IMR-90 (cell line): ENCODE measurements around the gene PRSS33. TPM values are rescaled to one million over a fixed set of nuclear protein-coding genes. Genes with fewer than 3 reads are reported as not detected.

ENCODE experiments used
- ATAC-seq: fragments of 200-7000 bp; cut with Tn5 transposase; 2 replicates; pipeline ENCODE4 v1.9.1; 2020; ENCODE audit warnings: low read depth, mild to moderate bottlenecking, moderate library complexity
- BruUV-seq: library from RNA; stranded (reverse); fragments of 400-500 nt; replicated peaks from 2 replicates; lab custom pipeline; 2021; lab: Mats Ljungman, UMichigan
- CTCF ChIA-PET: fragments of 300-600 bp; formaldehyde crosslinking; extraction: SDS; loops from one replicate; lab custom pipeline; 2021; ENCODE audit warnings: antibody characterized with exemption; lab: Yijun Ruan, JAX
- POLR2A ChIA-PET: fragments of 300-600 bp; sonication (Branson Sonifier 250); formaldehyde crosslinking; loops from one replicate; lab custom pipeline; 2022; ENCODE audit warnings: antibody characterized with exemption; ENCODE audit not compliant: unreplicated experiment; lab: Charles Lee
- DNase-seq: peaks from one replicate; pipeline ENCODE4 v3.0.0; 2013
- H2AFZ ChIP-seq: replicated peaks from 2 replicates; pipeline ENCODE3; 2013; ENCODE audit warnings: low read length, mild to moderate bottlenecking; ENCODE audit not compliant: poor library complexity
- H2AK5ac ChIP-seq: 2 replicates; pipeline ENCODE4 v1.6.1; 2013; ENCODE audit warnings: low read depth, low read length, inconsistent platforms
- H2AK9ac ChIP-seq: replicated peaks from 2 replicates; pipeline ENCODE3; 2013; ENCODE audit warnings: mild to moderate bottlenecking, low read depth, low read length, moderate library complexity; ENCODE audit not compliant: poor library complexity
- H2BK120ac ChIP-seq: 2 replicates; pipeline ENCODE4 v1.6.1; 2013; ENCODE audit warnings: low read depth, low read length, inconsistent platforms
- H2BK15ac ChIP-seq: 3 replicates; pipeline ENCODE4 v1.6.1; 2013; ENCODE audit warnings: low read depth, low read length, inconsistent platforms
- H2BK20ac ChIP-seq: 2 replicates; pipeline ENCODE4 v1.6.1; 2013; ENCODE audit warnings: low read depth, mild to moderate bottlenecking, inconsistent platforms, low read length, moderate library complexity
- H2BK5ac ChIP-seq: 2 replicates; pipeline ENCODE4 v1.6.1; 2013; ENCODE audit warnings: mild to moderate bottlenecking, low read depth, low read length, inconsistent platforms; ENCODE audit not compliant: poor library complexity, severe bottlenecking
- H3K14ac ChIP-seq: replicated peaks from 2 replicates; pipeline ENCODE4 v1.6.1; 2013; ENCODE audit warnings: low read depth, low read length, inconsistent platforms
- H3K18ac ChIP-seq: 2 replicates; pipeline ENCODE4 v1.6.1; 2013; ENCODE audit warnings: low read depth, low read length, control low read depth
- H3K23ac ChIP-seq: 2 replicates; pipeline ENCODE4 v1.6.1; 2013; ENCODE audit warnings: low read depth, low read length, inconsistent platforms
- H3K27ac ChIP-seq: 2 replicates; pipeline ENCODE4 v1.5.1; 2013; ENCODE audit warnings: mild to moderate bottlenecking, control low read depth, low read length; ENCODE audit not compliant: insufficient read depth
- H3K27me3 ChIP-seq: 2 replicates; pipeline ENCODE4 v1.6.1; 2013; ENCODE audit warnings: low read length; ENCODE audit not compliant: control insufficient read depth, insufficient read depth
- H3K36me3 ChIP-seq: 2 replicates; pipeline ENCODE4 v1.6.1; 2013; ENCODE audit warnings: low read length, mixed read lengths; ENCODE audit not compliant: control insufficient read depth, insufficient read depth
- H3K4ac ChIP-seq: 2 replicates; pipeline ENCODE4 v1.6.1; 2013; ENCODE audit warnings: low read depth, low read length, inconsistent platforms
- H3K4me1 ChIP-seq: 2 replicates; pipeline ENCODE4 v1.6.1; 2013; ENCODE audit warnings: low read length, mixed read lengths; ENCODE audit not compliant: control insufficient read depth, insufficient read depth
- H3K4me2 ChIP-seq: 2 replicates; pipeline ENCODE4 v1.6.1; 2013; ENCODE audit warnings: low read depth, mild to moderate bottlenecking, control low read depth, low read length, moderate library complexity
- H3K4me3 ChIP-seq: 2 replicates; pipeline ENCODE4 v1.5.1; 2013; ENCODE audit warnings: low read depth, mild to moderate bottlenecking, control low read depth, low read length, moderate library complexity; ENCODE audit not compliant: insufficient read depth
- H3K56ac ChIP-seq: 2 replicates; pipeline ENCODE4 v1.6.1; 2013; ENCODE audit warnings: low read length, inconsistent platforms; ENCODE audit not compliant: insufficient read depth; ENCODE audit errors: extremely low read depth
- H3K79me1 ChIP-seq, 2 experiments: 2 replicates each; pipeline ENCODE4 v1.6.1; 2013; ENCODE audit warnings: low read length in 2 of 2, inconsistent platforms in 1 of 2, low read depth in 1 of 2
- H3K9ac ChIP-seq: 2 replicates; pipeline ENCODE4 v1.6.1; 2013; ENCODE audit warnings: low read depth, low read length, control low read depth
- H3K9me1 ChIP-seq: 2 replicates; pipeline ENCODE4 v1.6.1; 2013; ENCODE audit warnings: low read length, inconsistent platforms; ENCODE audit not compliant: insufficient read depth
- H3K9me3 ChIP-seq: 2 replicates; pipeline ENCODE4 v1.6.1; 2013; ENCODE audit warnings: low read length; ENCODE audit not compliant: control insufficient read depth, insufficient read depth
- H4K20me1 ChIP-seq: 2 replicates; pipeline ENCODE4 v1.6.1; 2013; ENCODE audit warnings: low read length, inconsistent platforms; ENCODE audit not compliant: insufficient read depth
- H4K5ac ChIP-seq: 2 replicates; pipeline ENCODE4 v1.6.1; 2013; ENCODE audit warnings: mild to moderate bottlenecking, low read depth, low read length, control low read depth
- H4K8ac ChIP-seq, 2 experiments: 2 replicates each; pipeline ENCODE4 v1.6.1; 2013; ENCODE audit warnings: low read depth in 2 of 2, low read length in 2 of 2, control low read depth in 1 of 2, inconsistent platforms in 1 of 2
- H4K91ac ChIP-seq: 2 replicates; pipeline ENCODE4 v1.6.1; 2013; ENCODE audit warnings: low read depth, low read length, inconsistent platforms; ENCODE audit not compliant: insufficient read depth
- BHLHE40 ChIP-seq: fragments of 150-350 bp; IDR thresholded peaks from 2 replicates; pipeline ENCODE4 v1.6.1; 2016; ENCODE audit warnings: mild to moderate bottlenecking, low read depth, low read length
- ELK1 ChIP-seq: fragments of 150-350 bp; IDR thresholded peaks from 2 replicates; pipeline ENCODE4 v1.6.1; 2016; ENCODE audit warnings: low read depth, mild to moderate bottlenecking, low read length, moderate library complexity, borderline replicate concordance
- FOS ChIP-seq: fragments of 150-350 bp; IDR thresholded peaks from 2 replicates; pipeline ENCODE4 v1.6.1; 2016; ENCODE audit warnings: low read depth, low read length
- MAFK ChIP-seq: IDR thresholded peaks from 2 replicates; pipeline ENCODE4 v1.6.1; 2012; ENCODE audit warnings: low read depth, low read length, improper control_type of control experiment
- MXI1 ChIP-seq: IDR thresholded peaks from 2 replicates; pipeline ENCODE4 v1.6.1; 2012; ENCODE audit warnings: low read depth, mild to moderate bottlenecking, low read length, moderate library complexity, borderline replicate concordance
- NFE2L2 ChIP-seq: fragments of 150-350 bp; IDR thresholded peaks from 2 replicates; pipeline ENCODE4 v1.6.1; 2016; ENCODE audit warnings: low read depth, mild to moderate bottlenecking, low read length
- POLR2A ChIP-seq: IDR thresholded peaks from 2 replicates; pipeline ENCODE4 v1.6.1; 2012; ENCODE audit warnings: mild to moderate bottlenecking, low read depth, low read length
- RAD21 ChIP-seq: IDR thresholded peaks from 2 replicates; pipeline ENCODE4 v1.6.1; 2012; ENCODE audit warnings: low read length, improper control_type of control experiment
- RCOR1 ChIP-seq: IDR thresholded peaks from 2 replicates; pipeline ENCODE4 v1.6.1; 2012; ENCODE audit warnings: mild to moderate bottlenecking, low read length, improper control_type of control experiment; ENCODE audit not compliant: insufficient replicate concordance
- RFX5 ChIP-seq: IDR thresholded peaks from 2 replicates; pipeline ENCODE4 v1.8.0; 2012; ENCODE audit warnings: low read depth, mild to moderate bottlenecking, low read length, moderate library complexity
- SMC3 ChIP-seq: fragments of 150-350 bp; IDR thresholded peaks from 2 replicates; pipeline ENCODE4 v1.6.1; 2016; ENCODE audit warnings: low read depth, mild to moderate bottlenecking, antibody characterized with exemption, low read length, moderate library complexity
- USF2 ChIP-seq: fragments of 150-350 bp; IDR thresholded peaks from 2 replicates; pipeline ENCODE4 v1.6.1; 2017; ENCODE audit warnings: mild to moderate bottlenecking, antibody characterized with exemption, low read length, low read depth
- WGBS, 2 experiments: methylation state at CpG; one replicate each; pipeline versions ENCODE4 v1.1.5 to v1.1.7; 2013; ENCODE audit warnings: missing lambda C conversion rate in 2 of 2; ENCODE audit not compliant: insufficient read length in 1 of 2; ENCODE audit errors: extremely low coverage in 2 of 2; 5-methylcytosine and 5-hydroxymethylcytosine counted together
- dilution Hi-C: fragments of 300-500 bp; cut with HindIII; formaldehyde crosslinking; loops from one replicate; pipeline ENCODE4 v1.14.3; 2018; ENCODE audit warnings: low sequenced_read_pairs; ENCODE audit not compliant: unreplicated experiment
- in situ Hi-C: fragments of 300-500 bp; cut with MboI; formaldehyde crosslinking; loops from 3 replicates; pipeline ENCODE4 v1.14.3; 2019; ENCODE audit warnings: low sequenced_read_pairs, inconsistent platforms, mixed read lengths
- intact Hi-C: fragments of 100-400 bp; cut with micrococcal nuclease; formaldehyde crosslinking; loops from 2 replicates; pipeline ENCODE4 v1.10.0; 2022
- polyA plus RNA-seq, 3 experiments: library from polyadenylated mRNA; depleted of rRNA; stranded (reverse); fragments of >200 nt; gene quantifications; 2 replicates each; pipeline ENCODE4 v1.2.3, GENCODE V29; 2012; ENCODE audit warnings: low replicate concordance in 1 of 3
- total RNA-seq: library from RNA; depleted of rRNA; stranded (reverse); fragments of >200 nt; gene quantifications from 2 replicates; pipeline ENCODE4 v1.2.3, GENCODE V29; 2012

PRSS33 gene
- total and polyA plus RNA-seq, 2 of the 4 experiments (the other 2 are of a cell fraction): not detected

- Histone ChIP-seq H3K9me3 (no peaks in the 10 kb centered on the region; the same call in 1 of the 2 replicates), H4K5ac (no peak overlapping the region), H2AK5ac (no peak overlapping the region), H4K20me1 (peaks cover 85% of the 10 kb centered on the region), H2AFZ (no peak overlapping the region), H2AK9ac (no peak overlapping the region), H2BK20ac (no peak overlapping the region), H3K27ac (no peak overlapping the region), H3K79me1 (peaks cover 46 to 92% of the 10 kb centered on the region in 2 experiments), H3K4me2 (no peak overlapping the region), H3K36me3 (peaks cover 95% of the 10 kb centered on the region), H4K8ac (no peak overlapping the region), H3K18ac (no peak overlapping the region), H3K9me1 (no peaks in the 10 kb centered on the region), H3K4me3 (no peak overlapping the region), H4K91ac (no peak overlapping the region), H2BK15ac (no peak overlapping the region), H2BK5ac (no peak overlapping the region), H3K9ac (no peak overlapping the region), H2BK120ac (no peak overlapping the region), H3K4me1 (no peaks in the 10 kb centered on the region), H3K14ac (no peak overlapping the region), H3K27me3 (no peaks in the 10 kb centered on the region), H3K56ac (no peak overlapping the region), H3K4ac (no peak overlapping the region), H3K23ac (no peak overlapping the region)
- DNase-seq: no peak
- in situ Hi-C loops (no loop called here), intact Hi-C loops (no loop called here), dilution Hi-C loops (no loop called here)
- BruUV-seq: no TSS peak
- ATAC-seq: no peak
- ChIA-PET POLR2A (no interaction called here), CTCF (no interaction called here)
- WGBS, 2 experiments: 98% methylated on average over 45 of the region's 73 CpGs; no CpG with 5 or more reads in 1 of the 2 experiments
- TF ChIP-seq USF2: no peak
- no peak for TF ChIP-seq FOS
- no peak for TF ChIP-seq MXI1
- no peak for TF ChIP-seq RFX5
- TF ChIP-seq MAFK: no peak
- TF ChIP-seq BHLHE40: no peak
- no peak; the same call in 1 of the 2 replicates for TF ChIP-seq POLR2A
- TF ChIP-seq RCOR1: no peak
- no peak for TF ChIP-seq ELK1
- TF ChIP-seq RAD21: no peak
- TF ChIP-seq SMC3: no peak
- no peak for TF ChIP-seq NFE2L2
These were observed 21.6 kb downstream of the PRSS33 start for GRCh38 chr16:2765462-2766404.
